NB4 (cell line): ENCODE measurements around the gene PRC1.
A peak's percentile ranks its signal among the peaks of the same experiment; 100 is the strongest.

Experiments
- DNase-seq: peaks from one replicate; pipeline ENCODE4 v3.0.0; 2010; ENCODE audit warnings: low read depth
- H3K4me3 ChIP-seq: one replicate; pipeline ENCODE4 v1.5.1; 2011; ENCODE audit warnings: mild to moderate bottlenecking, low read depth, low read length, moderate library complexity
- CTCF ChIP-seq: IDR thresholded peaks from one replicate; pipeline ENCODE4 v1.5.1; 2012; ENCODE audit warnings: low read depth, low read length
- MYC ChIP-seq: IDR thresholded peaks from 2 replicates; pipeline ENCODE4 v1.6.1; 2011; ENCODE audit warnings: low read depth, low read length
- POLR2A ChIP-seq: IDR thresholded peaks from 2 replicates; pipeline ENCODE4 v1.6.1; 2011; ENCODE audit warnings: mild to moderate bottlenecking; ENCODE audit not compliant: insufficient read length; ENCODE audit errors: extremely low read depth
- TF ChIP-seq, protein P1 (sequence below): IDR thresholded peaks from 2 replicates; pipeline ENCODE4 v1.6.1; 2011; ENCODE audit warnings: low read depth, low read length

PRC1 gene

DNA sequence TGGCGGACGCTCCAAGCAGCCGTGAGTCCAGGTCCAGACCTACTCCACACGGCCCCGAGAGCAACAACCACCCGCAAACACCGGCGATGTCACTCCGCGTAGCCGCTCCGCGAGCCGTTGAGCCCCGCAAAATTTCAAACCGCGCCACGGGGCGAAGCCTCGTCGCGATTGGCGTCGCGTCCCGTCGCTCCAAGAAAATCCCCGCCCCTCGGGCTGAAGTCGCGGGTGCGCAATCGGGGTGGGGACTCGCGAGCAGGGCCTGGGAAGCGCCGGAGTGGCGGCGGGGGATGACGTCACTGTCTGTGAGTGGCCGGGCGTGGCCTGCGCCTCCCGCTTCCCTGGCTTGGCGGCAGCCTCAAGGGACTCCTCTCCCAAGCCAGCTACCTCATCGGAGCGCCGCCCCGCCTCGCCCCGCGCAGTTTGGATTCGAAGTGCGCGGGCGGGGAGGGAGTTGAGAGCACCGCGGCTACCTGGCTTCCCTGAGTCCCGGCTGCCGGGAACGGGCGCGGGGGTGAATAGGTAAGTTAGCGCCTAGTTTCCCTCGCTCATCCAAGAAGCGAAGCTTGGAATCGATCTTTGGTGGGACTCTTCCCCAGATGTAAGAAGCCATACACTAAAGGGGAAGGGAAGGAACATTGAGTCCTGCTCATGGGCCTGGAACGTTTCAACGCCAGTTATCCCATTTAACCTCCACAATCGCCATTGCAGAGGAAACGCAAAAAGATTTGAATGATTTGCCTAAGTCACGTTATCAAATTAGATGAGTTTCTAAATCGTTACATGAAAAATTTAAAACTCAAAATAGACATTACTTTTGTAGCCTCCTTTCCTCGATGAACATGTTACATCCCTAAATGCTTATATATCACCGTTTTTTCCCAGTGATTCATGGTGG, at the start of gene PRC1:
Gene PRC1, minus strand, starts transcription at position 119 of the 895 bp plus-strand sequence. Its CDS starts 118 bp downstream, at position 1.
- H3K4me3 ChIP-seq = peak within 1 kb of the TSS; percentile 80
- TF ChIP-seq MYC (peak; percentile 86; the same call in 1 of the 2 replicates), POLR2A (peak; percentile 87), CTCF (no peak)
- TF ChIP-seq, protein P1, sequence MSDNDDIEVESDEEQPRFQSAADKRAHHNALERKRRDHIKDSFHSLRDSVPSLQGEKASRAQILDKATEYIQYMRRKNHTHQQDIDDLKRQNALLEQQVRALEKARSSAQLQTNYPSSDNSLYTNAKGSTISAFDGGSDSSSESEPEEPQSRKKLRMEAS = peak; percentile 78; the same call in 1 of the 2 replicates
- DNase-seq = peak; percentile 99

DNA sequence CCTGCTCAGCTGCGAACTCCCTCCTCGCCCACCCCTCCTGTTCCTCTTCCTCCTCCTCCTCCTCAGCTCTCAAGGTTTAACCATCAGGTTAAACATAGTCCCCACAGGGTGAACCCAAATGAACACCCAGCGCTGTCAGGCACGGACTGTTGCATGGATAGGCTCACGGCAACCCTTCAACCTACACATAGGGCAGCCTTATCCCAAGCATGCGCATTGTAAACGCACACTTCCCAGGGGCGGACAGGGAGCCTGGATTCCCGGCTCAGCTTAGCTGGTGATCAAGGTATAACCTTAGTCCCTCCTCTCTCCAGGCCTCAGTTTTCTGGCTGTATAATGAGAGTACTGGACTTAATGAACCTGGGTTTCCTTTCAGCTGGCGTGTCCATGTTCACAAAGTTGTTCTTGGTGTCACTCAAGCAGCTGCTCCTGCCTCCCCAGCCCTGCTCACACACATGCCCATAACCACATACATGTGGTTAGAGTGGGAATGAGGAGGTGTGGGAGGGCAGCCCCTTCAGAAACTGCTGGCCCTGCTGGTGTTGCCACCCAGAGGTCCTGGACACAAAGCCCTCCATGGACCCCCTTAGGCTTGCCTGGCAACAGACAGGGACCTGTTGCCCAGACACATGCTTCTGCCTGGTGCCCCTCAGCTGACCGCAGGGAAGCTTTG, 49.0 kb upstream of the PRC1 start:
- TF ChIP-seq, protein P1 = no peak
- no peak for TF ChIP-seq MYC
- no peak for TF ChIP-seq POLR2A
- no peak for TF ChIP-seq CTCF
- no peak for DNase-seq
- H3K4me3 ChIP-seq = no peak overlapping the region

DNA sequence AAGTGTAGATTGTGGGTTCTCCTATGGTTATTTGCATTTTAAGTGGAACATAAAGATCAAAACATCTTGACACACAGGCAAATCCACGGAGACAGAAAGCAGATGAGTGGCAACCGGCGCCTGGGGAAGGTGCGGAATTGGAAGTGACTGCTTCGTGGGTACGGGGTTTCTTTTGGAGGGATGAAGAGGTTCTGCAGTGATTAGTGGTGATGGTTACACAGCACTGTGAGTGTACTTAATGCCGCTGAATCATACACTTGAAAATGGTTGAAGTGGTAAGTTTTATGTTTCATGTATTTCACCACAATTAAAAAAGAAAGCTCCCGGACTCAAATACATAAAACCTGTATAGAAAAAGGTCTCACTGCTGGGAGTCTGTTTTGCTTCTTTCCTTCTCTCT, 46.5 kb upstream of the PRC1 start:
- no peak overlapping the region for H3K4me3 ChIP-seq
- TF ChIP-seq, protein P1 = no peak
- TF ChIP-seq POLR2A (no peak), CTCF (no peak), MYC (no peak)
- DNase-seq = no peak

DNA sequence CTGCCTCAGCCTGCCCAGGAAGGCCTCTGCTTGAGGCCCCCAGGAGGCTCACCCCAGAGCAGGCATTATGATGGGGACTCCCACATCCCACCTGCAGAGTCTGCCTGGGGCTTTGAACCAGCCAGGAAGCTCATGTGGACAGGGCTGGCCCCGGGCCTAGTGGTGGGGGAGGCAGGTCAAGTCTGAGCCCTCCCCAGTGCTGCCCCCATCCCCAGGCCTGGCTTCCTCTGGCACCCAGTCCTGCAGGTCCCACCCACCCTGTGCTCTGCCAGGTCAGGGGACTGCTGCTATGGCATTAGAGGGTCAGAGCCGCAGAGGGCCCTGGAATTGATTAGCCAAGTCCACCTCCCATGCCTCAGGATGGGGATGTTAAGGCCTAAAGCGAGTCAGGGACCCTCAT, 45.7 kb upstream of the PRC1 start:
- H3K4me3 ChIP-seq = no peak overlapping the region
- no peak for DNase-seq
- no peak for TF ChIP-seq POLR2A
- no peak for TF ChIP-seq CTCF
- TF ChIP-seq MYC = no peak
- TF ChIP-seq, protein P1 = no peak

GRCh38 chr15:91032919-91033803, 38.8 kb upstream of the PRC1 start:
- TF ChIP-seq POLR2A = no peak
- 0 out of 2 replicates have a peak, but pooled peaks have one; percentile 56 for TF ChIP-seq MYC
- TF ChIP-seq, protein P1 = 0 out of 2 replicates have a peak, but pooled peaks have one; percentile 25
- peak; percentile 81 for TF ChIP-seq CTCF
- no peak overlapping the region for H3K4me3 ChIP-seq
- peak; percentile 63 for DNase-seq
